GM23248 (cell line): ENCODE data around the gene DHX40. TPM values are rescaled to one million over a fixed set of nuclear protein-coding genes. Genes with fewer than 3 reads are reported as not detected.
A peak's percentile ranks its signal among the peaks of the same experiment; 100 is the strongest.
"Not testable (repeated sequence)": the region's sequence is repeated elsewhere in the genome, so short reads cannot be mapped to it uniquely, and the experiment has no call there.

ENCODE experiments used
- DNase-seq: peaks from one replicate; pipeline ENCODE4 v3.0.0-alpha.2; 2015
- H2AFZ ChIP-seq: fragments of 200-600 bp; sonication (generic); 2 replicates; pipeline ENCODE4 v1.6.1; 2016; ENCODE audit warnings: antibody characterized with exemption
- H3F3A ChIP-seq: fragments of 200-600 bp; sonication (generic); 2 replicates; pipeline ENCODE4 v1.6.1; 2016; ENCODE audit warnings: mild to moderate bottlenecking, antibody characterized with exemption, mixed run types; ENCODE audit not compliant: insufficient read depth
- H3K27ac ChIP-seq: fragments of 200-600 bp; sonication (generic); 2 replicates; pipeline ENCODE4 v1.5.1; 2016; ENCODE audit warnings: mild to moderate bottlenecking
- H3K27me3 ChIP-seq: fragments of 200-600 bp; sonication (generic); replicated peaks from 2 replicates; pipeline ENCODE4 v1.6.1; 2016; ENCODE audit warnings: mild to moderate bottlenecking; ENCODE audit not compliant: insufficient read depth
- H3K36me3 ChIP-seq: fragments of 200-600 bp; sonication (generic); 2 replicates; pipeline ENCODE4 v1.6.1; 2016; ENCODE audit warnings: low read depth, mild to moderate bottlenecking
- H3K4me1 ChIP-seq: fragments of 200-600 bp; sonication (generic); 2 replicates; pipeline ENCODE4 v1.6.1; 2016; ENCODE audit warnings: mild to moderate bottlenecking; ENCODE audit not compliant: insufficient read depth
- H3K4me2 ChIP-seq: fragments of 200-600 bp; sonication (generic); one replicate; pipeline ENCODE4 v1.6.1; 2016; ENCODE audit warnings: mild to moderate bottlenecking; ENCODE audit not compliant: unreplicated experiment
- H3K4me3 ChIP-seq: fragments of 200-600 bp; sonication (generic); 2 replicates; pipeline ENCODE4 v1.5.1; 2016; ENCODE audit warnings: mild to moderate bottlenecking
- H3K79me2 ChIP-seq: fragments of 200-600 bp; sonication (generic); 2 replicates; pipeline ENCODE4 v1.6.1; 2016; ENCODE audit warnings: mild to moderate bottlenecking; ENCODE audit not compliant: insufficient read depth
- H3K9ac ChIP-seq: fragments of 200-600 bp; sonication (generic); 2 replicates; pipeline ENCODE4 v1.6.1; 2016; ENCODE audit warnings: mild to moderate bottlenecking
- H3K9me2 ChIP-seq: fragments of 200-600 bp; sonication (generic); 2 replicates; pipeline ENCODE4 v1.6.1; 2016; ENCODE audit warnings: mixed run types, mild to moderate bottlenecking, moderate library complexity; ENCODE audit not compliant: insufficient read depth
- H3K9me3 ChIP-seq: fragments of 200-600 bp; sonication (generic); one replicate; pipeline ENCODE4 v1.6.1; 2017; ENCODE audit warnings: low read depth
- H4K20me1 ChIP-seq: fragments of 200-600 bp; sonication (generic); 2 replicates; pipeline ENCODE4 v1.6.0; 2016; ENCODE audit not compliant: insufficient read depth
- EZH2 ChIP-seq: fragments of 200-600 bp; sonication (generic); IDR thresholded peaks from 2 replicates; pipeline ENCODE4 v1.6.1; 2018; ENCODE audit warnings: antibody characterized with exemption, mild to moderate bottlenecking; ENCODE audit not compliant: insufficient read depth, poor library complexity, severe bottlenecking
- EZH2phosphoT487 ChIP-seq: fragments of 200-600 bp; sonication (generic); IDR thresholded peaks from 2 replicates; pipeline ENCODE4 v1.6.1; 2018; ENCODE audit warnings: antibody characterized with exemption, moderate library complexity, mild to moderate bottlenecking, low read depth; ENCODE audit not compliant: insufficient read depth
- WGBS, 2 experiments: methylation state at CpG; one replicate each; pipeline ENCODE4 v1.1.6; 2015 to 2017; ENCODE audit warnings: low lambda C conversion rate in 2 of 2, low coverage in 1 of 2; ENCODE audit errors: missing lambda C conversion rate in 2 of 2; 5-methylcytosine and 5-hydroxymethylcytosine counted together
- in situ Hi-C: fragments of 300-500 bp; cut with MboI; formaldehyde crosslinking; loops from 2 replicates; pipeline ENCODE4 v1.15.0; 2020
- polyA plus RNA-seq: library from polyadenylated mRNA; unstranded; fragments of >200 nt; fragmentation: Nextera tagmentation; extraction: Ambion mirVana; gene quantifications from 2 replicates; pipeline ENCODE4 v1.2.1, GENCODE V29; 2016
- small RNA-seq: library from RNA; depleted of rRNA; stranded (forward); fragments of <200 nt; gene quantifications from one replicate; pipeline ENCODE3, GENCODE V24; 2014; ENCODE audit warnings: low read depth, low replicate concordance
- total RNA-seq: library from RNA; depleted of rRNA; stranded (reverse); fragments of >200 nt; shearing (Covaris generic); gene quantifications from 2 replicates; pipeline ENCODE4 v1.2.3, GENCODE V29; 2014; rRNA removed

The DHX40 gene
- total and polyA plus RNA-seq, 2 experiments from 2014 or later = 18.9 to 68.5 TPM

DNA sequence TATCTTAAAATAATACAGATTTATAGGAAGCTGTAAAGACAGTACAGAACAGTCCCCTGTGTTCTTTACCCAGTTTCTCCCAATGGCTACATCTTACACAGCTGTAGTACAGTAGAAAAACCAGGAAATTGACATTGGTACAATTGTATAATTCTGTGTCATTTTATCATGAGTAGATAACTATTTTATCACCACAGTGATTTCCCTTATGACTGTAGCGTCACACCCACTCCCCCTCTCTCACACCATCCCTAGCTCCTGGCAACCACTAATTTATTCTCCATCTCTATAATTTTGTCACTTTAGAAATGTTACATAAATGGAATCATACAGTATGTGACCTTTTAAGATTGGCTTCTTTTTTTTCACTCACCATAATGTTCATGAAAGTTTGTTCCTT lies 85.2 kb downstream of the DHX40 start:
- Histone ChIP-seq H3K36me3 (peaks cover 83% of the 10 kb centered on the region), H3F3A (peaks cover 82% of the 10 kb centered on the region), H3K79me2 (peaks cover 90% of the 10 kb centered on the region), H3K4me1 (peaks cover 40% of the 10 kb centered on the region), H3K9me3 (no peaks in the 10 kb centered on the region), H3K27me3 (no peaks in the 10 kb centered on the region), H3K4me2 (no peak overlapping the region), H3K9ac (no peak overlapping the region), H4K20me1 (peaks cover 27% of the 10 kb centered on the region), H3K4me3 (no peak overlapping the region), H2AFZ (no peak overlapping the region), H3K9me2 (no peaks in the 10 kb centered on the region), H3K27ac (peak overlapping the region; percentile 61; the same call in 1 of the 2 replicates)
- no peak for DNase-seq
- WGBS, 2 experiments = 91 to 100% methylated on average over 1 of the region's 1 CpG
- in situ Hi-C loops = no loop called here
- TF ChIP-seq EZH2phosphoT487 (no peak), EZH2 (no peak)

DNA sequence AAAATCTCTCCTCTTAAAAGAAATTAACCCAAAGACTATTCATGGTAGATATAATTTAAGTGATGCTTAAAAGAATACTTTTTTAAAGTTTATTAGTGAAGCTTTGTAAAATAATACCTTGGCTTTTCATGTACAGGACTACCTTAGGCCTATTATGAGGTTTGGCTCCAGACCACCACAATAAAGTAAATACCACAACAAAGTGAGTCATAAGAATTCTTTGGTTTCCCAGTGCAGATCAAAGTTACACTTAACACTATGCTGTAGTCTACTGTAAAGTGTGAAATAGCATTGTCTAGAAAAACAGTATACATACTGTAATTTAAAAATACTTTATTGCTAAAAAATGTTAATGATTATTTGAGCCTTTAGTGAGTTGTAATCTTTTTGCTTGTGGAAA lies 85.9 kb downstream of the DHX40 start:
- Histone ChIP-seq H3K79me2 (peaks cover 90% of the 10 kb centered on the region), H3K4me2 (peak overlapping the region; percentile 33), H3K4me1 (peaks cover 44% of the 10 kb centered on the region), H3K9ac (no peak overlapping the region), H3K4me3 (no peak overlapping the region), H3F3A (peaks cover 86% of the 10 kb centered on the region), H2AFZ (no peak overlapping the region), H4K20me1 (peaks cover 28% of the 10 kb centered on the region), H3K27me3 (no peaks in the 10 kb centered on the region), H3K9me3 (no peaks in the 10 kb centered on the region), H3K27ac (peak overlapping the region; percentile 61), H3K9me2 (no peaks in the 10 kb centered on the region), H3K36me3 (peaks cover 86% of the 10 kb centered on the region)
- peak; percentile 40 for DNase-seq
- in situ Hi-C loops = no loop called here
- no peak for TF ChIP-seq EZH2phosphoT487
- no peak for TF ChIP-seq EZH2

DNA sequence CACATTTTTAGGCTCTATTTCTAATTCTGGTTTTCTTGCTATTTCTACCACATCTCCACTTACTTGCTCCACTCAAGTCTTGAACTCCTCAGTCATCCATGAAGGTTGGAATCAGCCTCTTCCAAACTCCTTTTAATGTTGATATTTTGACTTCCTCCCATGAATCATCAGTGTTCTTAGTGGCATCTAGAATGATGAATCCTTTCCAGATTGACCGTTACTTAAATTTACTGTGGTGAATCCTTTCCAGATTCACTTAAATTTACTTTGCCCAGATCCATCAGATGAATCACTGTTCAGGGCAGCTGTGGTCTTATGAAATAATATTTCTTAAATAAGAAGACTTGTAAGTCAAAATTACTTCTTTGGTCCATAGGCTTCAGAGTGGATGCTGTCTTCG lies 86.7 kb downstream of the DHX40 start:
- H3K9ac ChIP-seq = no peak overlapping the region
- peak overlapping the region; percentile 61 for H3K27ac ChIP-seq
- H3K9me2 ChIP-seq = no peaks in the 10 kb centered on the region
- H3K36me3 ChIP-seq = peaks cover 82% of the 10 kb centered on the region
- peak; percentile 85 for DNase-seq
- TF ChIP-seq EZH2 (no peak), EZH2phosphoT487 (no peak)
- H3F3A ChIP-seq = peaks cover 83% of the 10 kb centered on the region
- no peak overlapping the region for H3K4me3 ChIP-seq
- in situ Hi-C loops = no loop called here
- no peak overlapping the region for H2AFZ ChIP-seq
- no peaks in the 10 kb centered on the region for H3K9me3 ChIP-seq
- H3K4me2 ChIP-seq = peak overlapping the region; percentile 33
- WGBS, 2 experiments = 45 to 50% methylated on average over 2 of the region's 2 CpGs
- peaks cover 50% of the 10 kb centered on the region for H3K4me1 ChIP-seq
- peaks cover 24% of the 10 kb centered on the region for H4K20me1 ChIP-seq
- peaks cover 87% of the 10 kb centered on the region for H3K79me2 ChIP-seq
- no peaks in the 10 kb centered on the region for H3K27me3 ChIP-seq

DNA sequence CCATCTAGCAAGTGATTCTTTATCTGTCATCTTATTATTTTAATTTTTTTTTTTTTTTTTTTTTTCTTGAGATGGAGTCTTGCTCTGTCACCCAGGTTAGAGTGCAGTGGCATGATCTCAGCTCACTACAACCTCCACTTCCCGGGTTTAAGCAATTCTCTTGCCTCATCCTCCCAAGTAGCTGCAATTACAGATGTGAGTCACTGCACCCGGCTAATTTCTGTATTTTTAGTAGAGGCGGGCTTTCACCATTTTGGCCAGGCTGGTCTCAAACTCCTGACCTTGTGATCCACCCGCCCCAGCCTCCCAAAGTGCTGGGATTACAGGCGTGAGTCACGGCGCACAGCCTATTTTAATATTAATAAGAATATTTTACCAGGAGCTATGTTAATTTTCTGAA lies 91.2 kb downstream of the DHX40 start:
- in situ Hi-C loops, H3K9me3 ChIP-seq, H3K4me3 ChIP-seq, H2AFZ ChIP-seq, H3K9me2 ChIP-seq, H3K27me3 ChIP-seq: not testable (repeated sequence)
- Histone ChIP-seq H3K27ac (peak overlapping the region; percentile 63), H3F3A (peaks cover 54% of the 10 kb centered on the region), H3K4me1 (peaks cover 25% of the 10 kb centered on the region), H3K4me2 (peak overlapping the region; percentile 10), H3K79me2 (peaks cover 87% of the 10 kb centered on the region), H3K36me3 (peaks cover 83% of the 10 kb centered on the region), H3K9ac (0 out of 2 replicates have a peak overlapping the region, but pooled peaks have one; percentile 10), H4K20me1 (peaks cover 18% of the 10 kb centered on the region; the same call in 1 of the 2 replicates)
- WGBS, 2 experiments = 15 to 19% methylated on average over 7 of the region's 7 CpGs
- peak; percentile 87 for DNase-seq

Small RNAs within 50 kb of the gene (small RNA-seq; reads per million reads assigned to genes)
- gene RNU4-13P = not detected

Other genes with a start within 250 kb of the DHX40 start
- 5.8 and 6.6 TPM in 2 replicates for gene YPEL2, start 234.0 kb upstream of the DHX40 start, total RNA-seq
- gene YPEL2, start 234.0 kb upstream of the DHX40 start, polyA plus RNA-seq = 9.0 and 9.6 TPM in 2 replicates
- gene CLTC, start 54.3 kb downstream of the DHX40 start, total RNA-seq = 343 and 439 TPM in 2 replicates
- 162 and 169 TPM in 2 replicates for gene CLTC, start 54.3 kb downstream of the DHX40 start, polyA plus RNA-seq
- gene PTRH2, start 141.8 kb downstream of the DHX40 start, total RNA-seq = 18.2 and 19.1 TPM in 2 replicates
- gene PTRH2, start 141.8 kb downstream of the DHX40 start, polyA plus RNA-seq = 33.7 and 34.4 TPM in 2 replicates
- gene VMP1, start 142.0 kb downstream of the DHX40 start, total RNA-seq = 214 and 216 TPM in 2 replicates
- 120 and 134 TPM in 2 replicates for gene VMP1, start 142.0 kb downstream of the DHX40 start, polyA plus RNA-seq